Measurements from ENCODE around the gene NAPB.

The NAPB gene

DNA sequence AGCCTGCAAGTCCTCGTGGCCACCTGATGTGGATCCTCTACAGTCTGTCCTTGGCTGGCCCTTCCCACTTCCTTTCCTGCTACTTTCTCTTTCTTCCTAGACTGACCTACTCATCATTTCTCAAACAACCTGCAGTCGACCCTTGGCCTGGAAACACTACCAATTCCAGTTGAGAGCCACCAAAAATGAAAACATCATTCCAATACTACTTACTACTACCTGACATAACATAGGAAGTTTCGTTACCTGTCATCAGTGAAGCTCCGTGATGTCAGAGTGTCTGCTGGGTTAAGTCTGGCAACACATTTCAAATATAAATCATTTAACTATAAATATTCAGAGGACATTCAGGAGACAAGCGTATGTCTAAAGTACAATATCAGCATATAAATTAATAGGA is 45.5 kb downstream of the NAPB start:
- TF ChIP-seq, protein P1, sequence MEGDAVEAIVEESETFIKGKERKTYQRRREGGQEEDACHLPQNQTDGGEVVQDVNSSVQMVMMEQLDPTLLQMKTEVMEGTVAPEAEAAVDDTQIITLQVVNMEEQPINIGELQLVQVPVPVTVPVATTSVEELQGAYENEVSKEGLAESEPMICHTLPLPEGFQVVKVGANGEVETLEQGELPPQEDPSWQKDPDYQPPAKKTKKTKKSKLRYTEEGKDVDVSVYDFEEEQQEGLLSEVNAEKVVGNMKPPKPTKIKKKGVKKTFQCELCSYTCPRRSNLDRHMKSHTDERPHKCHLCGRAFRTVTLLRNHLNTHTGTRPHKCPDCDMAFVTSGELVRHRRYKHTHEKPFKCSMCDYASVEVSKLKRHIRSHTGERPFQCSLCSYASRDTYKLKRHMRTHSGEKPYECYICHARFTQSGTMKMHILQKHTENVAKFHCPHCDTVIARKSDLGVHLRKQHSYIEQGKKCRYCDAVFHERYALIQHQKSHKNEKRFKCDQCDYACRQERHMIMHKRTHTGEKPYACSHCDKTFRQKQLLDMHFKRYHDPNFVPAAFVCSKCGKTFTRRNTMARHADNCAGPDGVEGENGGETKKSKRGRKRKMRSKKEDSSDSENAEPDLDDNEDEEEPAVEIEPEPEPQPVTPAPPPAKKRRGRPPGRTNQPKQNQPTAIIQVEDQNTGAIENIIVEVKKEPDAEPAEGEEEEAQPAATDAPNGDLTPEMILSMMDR (IDR thresholded peaks at IDR 0.05; ENCODE audit: insufficient read depth, low read length, poor library complexity, severe bottlenecking), result no peak
- Histone ChIP-seq H3K4me3 (replicated peaks; ENCODE audit: low read depth, low read length) (no peak overlapping the region), H3K36me3 (ENCODE audit: control insufficient read depth, insufficient read depth, low read length) (peaks cover 12% of the 10 kb centered on the region), H3K27me3 (replicated peaks; ENCODE audit: control insufficient read depth, insufficient read depth, low read length) (no peaks in the 10 kb centered on the region)
- DNase-seq (ENCODE audit: extremely low read depth, insufficient read length), result no peak

DNA sequence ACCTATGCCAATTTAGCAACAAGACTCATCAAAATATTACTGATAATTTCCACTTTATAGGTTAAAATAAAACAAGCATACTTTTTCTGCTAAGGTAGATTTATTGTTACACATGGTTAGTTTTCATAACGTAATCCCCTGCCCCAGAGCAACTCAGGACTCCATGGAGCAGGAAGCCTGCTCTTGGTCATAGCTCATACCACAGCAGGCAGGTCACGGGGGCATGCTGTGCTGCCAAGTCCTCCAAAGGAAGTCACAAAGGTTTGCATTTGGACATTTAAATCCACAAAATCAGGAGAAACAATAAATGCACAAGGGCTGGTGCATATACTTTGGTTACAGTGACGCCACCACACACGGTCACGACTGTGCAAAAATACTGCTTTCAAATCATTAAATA is 46.8 kb downstream of the NAPB start:
- H3K36me3 ChIP-seq (ENCODE audit: control insufficient read depth, insufficient read depth, low read length), result peaks cover 22% of the 10 kb centered on the region
- TF ChIP-seq, protein P1 (IDR thresholded peaks at IDR 0.05; ENCODE audit: insufficient read depth, low read length, poor library complexity, severe bottlenecking), result no peak
- no peak for DNase-seq (ENCODE audit: extremely low read depth, insufficient read length)
- H3K4me3 ChIP-seq (replicated peaks; ENCODE audit: low read depth, low read length), result no peak overlapping the region
- H3K27me3 ChIP-seq (replicated peaks; ENCODE audit: control insufficient read depth, insufficient read depth, low read length), result no peaks in the 10 kb centered on the region

DNA sequence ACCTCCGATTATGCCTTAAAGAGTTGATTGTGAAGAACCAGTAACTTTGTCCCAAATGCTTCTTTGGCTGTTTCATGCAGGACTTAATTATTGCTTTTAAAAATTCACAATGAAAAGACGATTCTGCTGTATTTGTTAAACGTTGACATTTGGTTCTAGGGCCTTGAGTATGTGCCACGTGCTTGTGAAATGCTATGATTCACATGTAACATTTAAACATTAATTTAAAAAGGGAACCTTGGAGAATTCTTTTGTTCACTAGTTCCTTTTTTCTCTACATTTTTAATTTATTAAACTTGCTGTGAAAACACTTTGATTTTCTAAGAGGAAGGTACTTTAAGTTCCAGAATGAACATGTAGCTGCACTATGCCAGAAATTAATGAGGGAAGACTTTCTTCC is 49.8 kb downstream of the NAPB start:
- TF ChIP-seq, protein P1 (IDR thresholded peaks at IDR 0.05; ENCODE audit: insufficient read depth, low read length, poor library complexity, severe bottlenecking), result no peak
- DNase-seq (ENCODE audit: extremely low read depth, insufficient read length), result no peak
- Histone ChIP-seq H3K36me3 (ENCODE audit: control insufficient read depth, insufficient read depth, low read length) (peaks cover 25% of the 10 kb centered on the region), H3K4me3 (replicated peaks; ENCODE audit: low read depth, low read length) (no peak overlapping the region), H3K27me3 (replicated peaks; ENCODE audit: control insufficient read depth, insufficient read depth, low read length) (no peaks in the 10 kb centered on the region)

DNA sequence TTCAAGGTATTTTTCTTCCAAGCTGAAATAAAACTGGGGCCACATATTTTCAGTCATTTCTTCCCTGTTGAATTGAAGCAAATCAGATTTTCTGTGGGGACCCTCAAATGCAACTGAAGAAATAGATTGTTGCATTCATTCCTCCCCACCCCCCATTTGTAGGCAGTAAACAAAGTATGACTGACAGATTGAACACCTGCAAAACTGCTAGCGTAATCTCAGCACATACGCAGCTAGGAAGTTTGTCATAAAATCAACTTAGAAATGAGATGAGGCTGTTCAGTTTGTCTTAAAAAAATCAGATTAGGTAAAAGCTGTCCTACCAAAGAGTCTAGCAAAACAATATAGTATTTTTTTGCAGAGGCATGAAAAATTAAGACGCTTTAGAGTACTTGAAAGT is 50.4 kb downstream of the NAPB start:
- TF ChIP-seq, protein P1 (IDR thresholded peaks at IDR 0.05; ENCODE audit: insufficient read depth, low read length, poor library complexity, severe bottlenecking), result no peak
- H3K4me3 ChIP-seq (replicated peaks; ENCODE audit: low read depth, low read length), result no peak overlapping the region
- no peaks in the 10 kb centered on the region for H3K27me3 ChIP-seq (replicated peaks; ENCODE audit: control insufficient read depth, insufficient read depth, low read length)
- no peak for DNase-seq (ENCODE audit: extremely low read depth, insufficient read length)
- peaks cover 25% of the 10 kb centered on the region for H3K36me3 ChIP-seq (ENCODE audit: control insufficient read depth, insufficient read depth, low read length)

DNA sequence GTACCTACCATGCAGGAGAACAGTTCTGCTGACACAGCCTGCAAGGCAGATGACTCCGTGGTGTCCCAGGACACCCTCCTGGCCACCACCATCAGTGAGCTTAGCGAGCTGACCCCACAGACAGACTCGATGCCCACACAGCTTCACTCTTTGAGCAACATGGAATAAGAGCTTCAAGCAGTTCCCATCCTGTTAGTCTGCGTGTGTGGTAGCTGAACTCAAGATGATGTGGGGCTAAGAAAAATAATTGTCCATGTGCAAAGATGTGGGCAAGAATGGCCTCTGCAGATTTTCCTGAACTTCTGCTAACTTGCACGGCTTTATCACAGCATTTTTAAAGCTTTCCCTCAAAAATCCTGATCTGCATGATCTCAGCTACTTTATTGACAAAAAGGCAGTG is 51.0 kb downstream of the NAPB start:
- TF ChIP-seq, protein P1 (IDR thresholded peaks at IDR 0.05; ENCODE audit: insufficient read depth, low read length, poor library complexity, severe bottlenecking), result no peak
- Histone ChIP-seq H3K27me3 (replicated peaks; ENCODE audit: control insufficient read depth, insufficient read depth, low read length) (no peaks in the 10 kb centered on the region), H3K4me3 (replicated peaks; ENCODE audit: low read depth, low read length) (no peak overlapping the region), H3K36me3 (ENCODE audit: control insufficient read depth, insufficient read depth, low read length) (peaks cover 23% of the 10 kb centered on the region)
- DNase-seq (ENCODE audit: extremely low read depth, insufficient read length), result no peak
